22Rv1 (cell line): ENCODE measurements around the gene RIC1.

ENCODE experiments used
- ZFX ChIP-seq: fragments of 450-650 bp; IDR thresholded peaks from 2 replicates; pipeline ENCODE4 v1.6.1; 2017; ENCODE audit warnings: antibody characterized with exemption, borderline replicate concordance
- TF ChIP-seq, protein P1 (sequence below): fragments of 450-650 bp; IDR thresholded peaks from 2 replicates; pipeline ENCODE4 v1.5.1; 2017; ENCODE audit warnings: mild to moderate bottlenecking

DNA sequence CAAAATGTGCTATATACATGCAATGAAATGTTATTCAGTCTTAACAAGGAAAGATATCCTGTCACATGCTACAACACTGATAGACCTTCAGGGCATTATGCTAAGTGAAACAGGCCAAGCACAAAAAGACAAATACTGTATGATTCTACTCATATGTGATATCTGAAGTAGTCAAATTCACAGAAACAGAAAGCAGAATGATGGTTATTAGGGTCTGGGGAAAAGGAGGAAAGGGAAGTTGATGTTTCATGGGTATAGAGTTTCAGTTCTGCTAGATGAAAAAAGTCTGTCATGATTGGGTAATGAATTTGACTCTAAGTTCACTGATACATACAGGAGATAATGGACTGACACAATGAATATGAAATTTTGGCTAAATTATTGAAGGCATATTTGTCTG, 11.2 kb upstream of the RIC1 start:
- TF ChIP-seq, protein P1, sequence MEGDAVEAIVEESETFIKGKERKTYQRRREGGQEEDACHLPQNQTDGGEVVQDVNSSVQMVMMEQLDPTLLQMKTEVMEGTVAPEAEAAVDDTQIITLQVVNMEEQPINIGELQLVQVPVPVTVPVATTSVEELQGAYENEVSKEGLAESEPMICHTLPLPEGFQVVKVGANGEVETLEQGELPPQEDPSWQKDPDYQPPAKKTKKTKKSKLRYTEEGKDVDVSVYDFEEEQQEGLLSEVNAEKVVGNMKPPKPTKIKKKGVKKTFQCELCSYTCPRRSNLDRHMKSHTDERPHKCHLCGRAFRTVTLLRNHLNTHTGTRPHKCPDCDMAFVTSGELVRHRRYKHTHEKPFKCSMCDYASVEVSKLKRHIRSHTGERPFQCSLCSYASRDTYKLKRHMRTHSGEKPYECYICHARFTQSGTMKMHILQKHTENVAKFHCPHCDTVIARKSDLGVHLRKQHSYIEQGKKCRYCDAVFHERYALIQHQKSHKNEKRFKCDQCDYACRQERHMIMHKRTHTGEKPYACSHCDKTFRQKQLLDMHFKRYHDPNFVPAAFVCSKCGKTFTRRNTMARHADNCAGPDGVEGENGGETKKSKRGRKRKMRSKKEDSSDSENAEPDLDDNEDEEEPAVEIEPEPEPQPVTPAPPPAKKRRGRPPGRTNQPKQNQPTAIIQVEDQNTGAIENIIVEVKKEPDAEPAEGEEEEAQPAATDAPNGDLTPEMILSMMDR, result no peak
- no peak for TF ChIP-seq ZFX
